NCI-H1417 treated with DMSO at 0.1 percent for 48 hours (cell line): ENCODE measurements around the gene BTNL3.
"Not testable (repeated sequence)": the region's sequence is repeated elsewhere in the genome, so short reads cannot be mapped to it uniquely, and the experiment has no call there.

Experiments used
- DNase-seq: peaks from one replicate; lab custom pipeline; 2025; lab: John Stamatoyannopoulos, UW

Gene BTNL3

GRCh38 chr5:181020688-181021087 is 32.0 kb downstream of the BTNL3 start:
- DNase-seq = no peak

DNA sequence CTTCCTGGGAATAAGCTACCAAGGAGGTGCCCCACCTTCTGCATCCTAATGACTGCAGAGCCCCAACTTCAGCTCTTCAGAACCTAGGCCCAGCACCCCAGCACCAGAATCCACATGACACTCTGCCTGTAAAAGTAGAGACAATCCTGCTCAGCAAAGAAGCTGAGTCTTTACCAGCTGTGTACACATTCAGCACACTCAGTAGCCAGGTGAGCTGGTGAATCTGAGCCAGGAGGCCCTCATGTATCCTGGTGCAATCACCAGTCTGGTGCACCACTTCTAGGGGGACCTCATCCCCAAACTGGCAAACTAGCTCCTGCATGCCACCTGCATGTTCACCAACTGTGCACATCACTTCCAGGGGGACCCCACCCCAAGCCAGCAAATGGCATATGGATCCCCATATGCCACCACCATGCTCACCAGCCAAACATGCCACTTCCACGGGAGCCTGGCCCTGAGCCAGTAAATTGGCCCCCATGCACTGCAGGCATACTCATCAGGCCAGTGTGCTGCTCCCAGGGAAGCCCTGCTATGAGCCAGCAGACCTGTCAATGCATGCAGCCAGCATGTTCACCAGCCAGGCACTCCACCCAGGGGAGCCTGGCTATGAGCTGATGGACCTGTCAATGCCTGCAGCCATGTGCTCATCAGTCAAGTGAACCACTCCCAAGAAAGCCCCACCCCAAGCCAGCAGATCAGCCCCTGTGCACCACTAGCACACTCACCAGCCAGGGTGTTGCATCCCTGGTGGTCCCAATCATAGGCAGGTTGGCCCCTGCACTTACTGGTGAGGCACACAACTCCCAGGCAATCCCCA is 35.8 kb downstream of the BTNL3 start:
- DNase-seq = no peak

DNA sequence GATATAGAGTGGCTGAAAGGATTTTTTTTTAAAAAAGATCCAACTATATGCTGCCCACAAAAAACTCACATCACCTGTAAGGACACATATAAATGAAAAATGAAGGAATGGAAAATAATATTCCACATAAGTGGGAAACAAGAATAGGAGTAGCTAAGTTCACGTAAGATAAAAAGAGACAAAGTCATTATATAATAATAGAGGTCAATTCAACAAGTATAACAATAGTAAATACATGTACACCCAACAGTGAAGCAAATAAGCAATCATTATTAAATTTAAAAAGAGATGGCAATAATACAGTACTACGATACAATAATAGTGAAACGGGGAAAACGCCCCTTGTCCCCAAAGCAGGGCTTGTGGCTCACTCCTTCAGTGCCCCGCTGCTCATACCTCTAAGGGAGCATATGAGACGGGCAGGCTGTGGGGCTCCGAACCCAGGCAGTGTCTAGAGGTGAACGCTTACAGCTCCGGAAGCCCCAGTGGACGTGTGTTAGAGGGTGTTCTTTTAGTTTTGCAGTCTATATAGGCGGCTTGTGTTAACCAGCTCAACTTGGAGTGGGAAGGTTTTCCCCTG is 38.9 kb downstream of the BTNL3 start:
- DNase-seq = no peak

DNA sequence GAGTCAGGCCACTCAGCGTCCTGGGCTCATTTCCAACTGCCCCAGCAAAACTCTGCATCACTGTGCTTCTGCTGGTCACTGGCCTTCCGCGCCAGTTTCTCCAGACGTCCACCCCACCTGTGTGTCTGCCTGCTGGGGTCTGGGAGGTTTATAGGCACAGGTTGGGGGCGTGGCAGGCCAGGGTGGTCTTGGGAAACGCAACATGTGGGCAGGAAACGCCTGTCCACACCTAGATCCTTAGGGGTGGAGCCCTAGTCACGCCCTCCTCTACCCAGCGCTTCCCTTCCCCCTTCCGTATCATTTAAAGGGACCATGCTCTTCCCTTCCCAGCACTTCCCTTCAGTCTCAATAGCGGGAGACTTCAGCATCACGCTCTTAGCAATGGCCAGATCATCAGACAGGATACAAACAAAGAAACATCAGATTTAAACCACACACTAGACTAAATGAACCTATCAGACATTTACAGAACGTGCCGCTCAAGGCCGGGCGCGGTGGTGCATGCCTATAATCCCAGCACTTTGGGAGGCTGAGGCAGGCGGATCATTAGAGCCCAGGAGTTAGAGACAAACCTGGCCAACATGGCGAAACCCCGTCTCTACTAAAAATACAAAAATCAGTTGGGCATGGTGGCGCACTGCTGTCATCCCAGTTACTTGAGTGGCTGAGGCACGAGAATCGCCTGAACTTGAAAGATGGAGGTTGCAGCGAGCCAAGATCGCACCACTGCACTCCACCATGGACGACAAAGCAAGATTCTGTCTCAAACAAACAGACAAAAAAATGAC is 39.6 kb downstream of the BTNL3 start:
- DNase-seq = no peak

DNA sequence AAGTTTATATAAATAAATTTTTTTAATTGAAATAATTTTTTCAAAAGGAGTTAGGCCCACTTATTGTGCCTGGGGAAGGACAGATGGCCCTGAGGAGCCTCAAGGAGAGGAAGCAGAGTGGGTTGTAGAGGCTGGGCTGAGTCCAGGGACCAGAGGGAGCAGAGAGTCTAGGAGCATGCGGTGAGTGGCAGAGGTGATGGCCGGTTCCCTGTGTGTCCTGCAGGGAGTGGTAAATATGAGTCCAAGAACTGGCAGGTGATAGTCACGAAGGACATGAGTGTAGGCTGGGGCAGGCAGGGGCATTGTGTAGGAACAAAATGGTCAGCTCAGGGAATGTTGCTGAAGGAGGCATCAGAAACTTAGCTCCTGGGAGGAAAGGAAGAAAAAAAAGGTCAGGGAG is 43.1 kb downstream of the BTNL3 start:
- DNase-seq = no peak

- no peak for DNase-seq
These were observed 47.6 kb downstream of the BTNL3 start for GRCh38 chr5:181035991-181036815.

- no peak for DNase-seq
These were observed 48.2 kb downstream of the BTNL3 start for GRCh38 chr5:181036816-181037364.

- DNase-seq = no peak
These were observed 48.8 kb downstream of the BTNL3 start for GRCh38 chr5:181037365-181037861.

GRCh38 chr5:181039471-181039870 is 50.8 kb downstream of the BTNL3 start:
- DNase-seq = no peak

DNA sequence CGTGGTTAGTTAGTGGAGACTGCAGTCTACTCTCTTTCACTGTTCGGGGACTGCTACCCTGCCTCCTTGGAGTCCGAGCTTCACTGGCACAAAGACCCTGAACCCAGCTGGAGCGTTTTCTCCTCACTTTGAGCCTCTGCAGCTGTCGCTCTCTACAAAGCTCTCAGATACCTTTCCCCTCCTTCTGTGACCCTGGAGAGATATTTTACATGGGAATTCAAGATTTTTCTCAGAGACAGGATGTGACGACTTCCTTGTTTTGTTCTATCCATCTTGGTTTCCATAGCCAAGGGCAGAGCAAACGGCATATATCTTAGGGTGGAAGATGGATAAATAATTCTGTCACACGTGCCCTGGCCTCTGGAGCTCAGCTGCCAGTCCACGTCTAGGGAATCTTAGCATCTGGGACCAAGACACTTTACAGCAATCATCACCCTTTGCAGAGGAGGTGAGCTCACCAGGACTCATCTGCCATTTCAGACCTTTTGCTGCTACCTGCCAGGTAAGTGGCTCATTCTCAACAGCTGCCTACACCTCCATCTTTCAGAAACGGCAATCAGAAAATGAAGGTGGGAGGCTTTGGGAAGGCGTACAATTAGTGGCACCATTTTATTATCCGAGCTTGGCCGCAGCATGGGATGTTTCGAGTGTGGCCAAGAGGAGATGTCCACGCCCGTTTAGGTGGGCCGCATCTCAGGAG is 51.4 kb downstream of the BTNL3 start, which contains the start of gene BTNL9:
TSS of gene BTNL9 (plus strand) at position 336 of the 700 bp plus-strand sequence. CDS start 5,224 bp downstream, outside the sequence.
- DNase-seq = no peak

DNA sequence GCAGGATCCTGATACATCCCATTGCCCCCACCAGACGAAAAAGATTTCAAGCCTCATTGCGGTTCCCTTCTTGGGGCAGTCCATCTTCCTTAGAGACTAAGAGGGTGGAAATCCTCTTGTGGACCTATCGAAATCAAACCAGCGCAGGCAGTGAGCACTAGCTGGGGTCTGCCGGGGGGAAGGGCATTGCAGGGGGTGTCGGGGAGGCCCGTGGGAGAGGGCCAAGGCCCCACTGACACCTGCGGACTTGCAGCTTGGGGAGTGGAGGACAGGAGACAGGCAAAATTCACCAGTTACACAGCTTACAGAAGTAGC is 51.9 kb downstream of the BTNL3 start:
- DNase-seq = no peak

DNA sequence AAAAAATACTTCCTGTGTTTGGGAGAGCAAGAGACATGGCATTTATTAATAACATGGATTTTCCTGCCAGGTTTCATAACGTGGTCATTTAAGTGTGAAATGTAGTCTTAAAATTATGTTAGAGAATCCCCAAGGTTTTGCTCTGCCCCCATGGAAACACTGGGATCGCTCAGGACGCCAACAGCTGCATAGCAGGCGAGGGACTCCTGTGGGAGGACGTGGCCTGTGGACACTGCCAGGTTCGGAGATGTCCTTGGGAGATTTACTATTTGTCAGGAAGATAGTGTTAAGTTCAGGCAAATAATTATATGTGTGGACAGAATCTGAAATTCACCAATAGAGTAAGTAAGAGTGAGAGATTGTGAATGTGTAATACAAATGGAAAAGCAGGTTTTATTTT is 52.4 kb downstream of the BTNL3 start:
- no peak for DNase-seq

DNA sequence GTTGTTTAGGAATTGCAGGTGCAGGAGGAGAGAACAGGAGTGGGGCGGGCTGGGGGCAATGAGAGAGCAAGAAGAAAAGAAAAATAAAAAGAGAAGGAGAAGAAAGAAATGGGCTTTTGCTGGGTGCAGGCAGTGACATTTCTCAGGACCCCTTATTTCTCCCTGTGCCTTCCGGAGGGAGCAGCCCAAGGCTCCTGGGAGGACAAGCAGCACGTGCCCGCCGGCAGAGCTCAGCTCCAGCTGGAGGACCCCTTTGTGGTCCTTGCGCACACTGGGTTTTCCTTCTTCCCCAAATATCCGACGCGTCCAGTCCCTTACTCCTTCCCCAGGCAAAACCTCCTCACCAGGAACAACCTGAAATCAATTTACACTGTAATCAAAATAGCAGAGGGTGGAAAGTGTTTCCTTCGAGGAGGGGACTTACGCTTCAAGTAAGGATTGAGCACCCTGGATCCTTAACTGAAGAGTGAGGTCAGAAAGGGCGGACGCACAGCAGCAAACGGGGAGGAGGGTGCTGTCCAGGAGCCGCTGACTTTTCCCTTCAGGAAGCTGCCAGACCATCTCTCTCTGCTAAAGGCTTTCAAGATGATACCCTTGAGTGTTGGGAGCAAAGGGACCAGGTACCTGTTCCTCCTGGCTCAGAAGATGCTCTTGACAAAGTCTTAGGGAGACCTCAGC is 53.5 kb downstream of the BTNL3 start:
- DNase-seq = no peak

DNA sequence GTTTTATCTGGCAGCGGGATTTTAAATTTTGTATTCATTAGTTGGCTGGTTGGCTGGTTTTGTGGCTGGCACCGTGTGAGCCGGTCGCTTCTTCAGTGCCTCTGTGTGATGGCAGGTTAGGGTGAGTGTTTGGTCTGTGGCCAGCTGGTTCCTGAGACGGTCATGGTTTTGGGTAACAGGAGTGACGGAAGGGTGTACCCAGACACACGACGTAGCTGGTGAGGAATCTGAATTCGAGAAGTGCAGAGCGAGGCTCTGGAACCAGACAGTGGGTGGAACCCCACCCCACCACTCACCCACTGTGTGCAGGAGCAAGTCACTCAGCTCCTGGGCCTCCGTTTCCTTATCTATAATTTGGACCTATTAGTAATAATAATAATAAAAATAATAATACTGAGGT is 54.1 kb downstream of the BTNL3 start:
- no peak for DNase-seq

GRCh38 chr5:181043285-181044092 is 54.8 kb downstream of the BTNL3 start:
- DNase-seq = no peak

- no peak for DNase-seq
These were observed 55.5 kb downstream of the BTNL3 start for GRCh38 chr5:181044093-181044599.

DNA sequence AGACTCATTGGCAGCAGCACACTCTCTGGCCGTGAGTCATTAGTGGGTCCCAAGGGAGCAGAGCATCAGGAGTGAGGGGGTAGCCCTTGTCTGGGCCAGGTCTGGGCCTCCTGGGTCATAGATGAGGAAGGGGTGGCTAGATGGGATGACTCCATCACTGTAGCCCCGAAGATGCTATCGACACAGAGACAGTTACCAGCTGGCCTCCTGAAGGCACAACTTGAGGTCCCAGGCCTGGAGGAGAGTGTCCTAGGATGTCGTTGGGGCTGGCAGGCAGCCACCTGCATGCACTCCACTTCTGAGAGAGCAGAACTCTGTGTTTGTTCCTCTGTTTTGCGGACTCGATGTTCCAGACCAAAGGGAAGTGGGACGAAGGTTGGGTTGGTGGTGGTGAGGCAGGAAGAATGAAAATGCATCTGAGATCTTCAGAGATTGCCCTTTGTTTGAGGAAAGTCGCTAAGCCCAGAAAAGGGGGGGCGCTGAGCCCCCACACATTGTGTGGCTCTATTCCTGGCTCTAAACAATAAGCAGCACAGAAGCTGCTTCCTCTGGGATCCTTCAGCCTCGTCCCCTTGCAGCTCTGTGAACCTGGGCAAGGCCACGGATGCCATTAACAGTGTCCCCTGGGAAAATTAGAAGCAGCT is 56.1 kb downstream of the BTNL3 start:
- DNase-seq = no peak

DNA sequence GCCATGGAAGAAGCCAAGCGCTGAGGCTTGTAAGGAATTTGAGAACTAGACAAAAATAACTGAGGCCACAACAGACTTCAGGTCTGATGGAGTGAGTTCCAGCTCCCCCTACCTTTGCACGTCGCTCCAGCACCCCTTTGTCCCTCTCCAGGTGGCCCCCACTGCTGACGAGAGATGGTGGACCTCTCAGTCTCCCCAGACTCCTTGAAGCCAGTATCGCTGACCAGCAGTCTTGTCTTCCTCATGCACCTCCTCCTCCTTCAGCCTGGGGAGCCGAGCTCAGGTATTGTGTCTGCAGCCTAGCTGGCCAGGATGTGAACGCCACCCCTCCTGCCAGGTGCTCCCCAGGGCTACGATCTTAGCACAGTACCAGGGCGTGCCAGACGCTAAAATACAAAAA is 56.7 kb downstream of the BTNL3 start:
- no peak for DNase-seq

DNA sequence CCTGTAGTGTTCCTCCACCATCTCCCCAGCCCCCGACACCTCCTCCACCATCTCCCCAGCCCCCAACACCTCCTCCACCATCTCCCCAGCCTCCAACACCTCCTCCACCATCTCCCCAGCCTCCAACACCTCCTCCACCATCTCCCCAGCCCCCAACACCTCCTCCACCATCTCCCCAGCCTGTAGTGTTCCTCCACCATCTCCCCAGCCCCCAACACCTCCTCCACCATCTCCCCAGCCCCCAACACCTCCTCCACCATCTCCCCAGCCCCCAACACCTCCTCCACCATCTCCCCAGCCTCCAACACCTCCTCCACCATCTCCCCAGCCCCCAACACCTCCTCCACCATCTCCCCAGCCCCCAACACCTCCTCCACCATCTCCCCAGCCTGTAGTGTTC is 57.2 kb downstream of the BTNL3 start:
- not testable (repeated sequence) for DNase-seq
